Ovary (tissue), 9 donors: Measurements from ENCODE around the gene BPTF. TPM values are rescaled to one million over a fixed set of nuclear protein-coding genes. Genes with fewer than 3 reads are reported as not detected.
"Not testable (repeated sequence)": the region's sequence is repeated elsewhere in the genome, so short reads cannot be mapped to it uniquely, and the experiment has no call there.

Source experiments
- DNase-seq, 5 donors: peaks; one replicate each; pipeline ENCODE4 v3.0.0-alpha.2; 2019 to 2020
- H3K27ac ChIP-seq, 2 donors: fragments of 200-600 bp; one replicate each; pipeline versions ENCODE4 v1.5.1 to v1.8.0; 2019 to 2022
- H3K27me3 ChIP-seq: fragments of 200-600 bp; one replicate; pipeline ENCODE4 v1.8.0; 2022
- H3K36me3 ChIP-seq: fragments of 200-600 bp; sonication (generic); one replicate; pipeline ENCODE4 v1.5.1; 2019
- H3K4me1 ChIP-seq: one replicate; pipeline ENCODE4 v1.8.1; 2013; ENCODE audit warnings: mild to moderate bottlenecking, moderate library complexity; ENCODE audit not compliant: insufficient read depth
- H3K4me3 ChIP-seq: fragments of 200-600 bp; sonication (generic); one replicate; pipeline ENCODE4 v1.5.1; 2017
- H3K9me3 ChIP-seq, 2 donors: fragments of 200-600 bp in 1 of 2; sonication (generic) in 1 of 2; one replicate each; pipeline versions ENCODE4 v1.5.1 to v1.8.1; 2013 to 2019; ENCODE audit warnings: mild to moderate bottlenecking in 1 of 2, moderate library complexity in 1 of 2
- CTCF ChIP-seq, 3 donors: fragments of 450-650 bp in 2 of 3; fragments of 200-600 bp in 1 of 3; IDR thresholded peaks; one replicate each; pipeline versions ENCODE4 v1.5.1 to v1.8.0; 2016 to 2022; ENCODE audit warnings: antibody characterized with exemption in 3 of 3, mild to moderate bottlenecking in 1 of 3
- EP300 ChIP-seq: sonication (generic); formaldehyde crosslinking; IDR thresholded peaks from one replicate; pipeline ENCODE4 v1.6.1; 2017; ENCODE audit warnings: antibody characterized with exemption
- POLR2A ChIP-seq: fragments of 450-650 bp; IDR thresholded peaks from one replicate; pipeline ENCODE4 v1.6.1; 2017; ENCODE audit warnings: antibody characterized with exemption, mild to moderate bottlenecking, moderate library complexity
- WGBS, 3 donors: extraction: QIAGEN DNeasy Blood & Tissue Kit in 1 of 3; methylation state at CpG; one replicate each; pipeline versions ENCODE4 v1.1.5 to v1.1.7; 2013 to 2017; 5-methylcytosine and 5-hydroxymethylcytosine counted together
- intact Hi-C, 4 donors: fragments of 100-400 bp; cut with DNase I; formaldehyde crosslinking; loops; one replicate each; pipeline versions ENCODE4 v1.11.0 to v1.15.1; 2022 to 2023
- polyA plus RNA-seq, 2 donors: library from polyadenylated mRNA; stranded (reverse); fragments of 200-250 nt in 1 of 2; fragments of 350-450 nt in 1 of 2; fragmentation: Illumina TruSeq in 1 of 2; extraction: RNeasy Lipid Tissue Mini Kit (QIAGEN cat#74804) in 1 of 2; gene quantifications; one replicate each; pipeline ENCODE4 v1.2.3, GENCODE V29; 2013 to 2014
- total RNA-seq, 7 donors: library from RNA; depleted of rRNA in 2 of 7; stranded (reverse); fragments of >200 nt in 2 of 7; fragmentation: NEBNext Ultra II Directional in 3 of 7; extraction: Animal tissue kit (Norgen Biotek cat#: 25700) in 3 of 7; gene quantifications; one replicate each; pipeline versions ENCODE4 v1.1.0 to v1.2.4, GENCODE V29; 2016 to 2023
- donor health status: DM: no; HTN: no; CAD: no; lungs with moderate emphysema.
- donor health status: DM: no; HTN: no; CAD: no.
- donor health status: Bipolar disorder and iron deficiency.
- donor health status: DM: yes; HTN: yes; CAD: no.
- donor health status: DM: no; HTN: no; CAD: no.
- donor health status: DM: yes; HTN: yes; CAD: no.

Gene BPTF
- total and polyA plus RNA-seq, 9 donors: 28.5 to 120 (median 91.7) TPM

- H3K4me1 ChIP-seq: no peaks in the 10 kb centered on the region
- H3K27me3 ChIP-seq: no peaks in the 10 kb centered on the region
- no peak for DNase-seq
- 86 to 90% (median 88%) methylated on average over 12 of the region's 12 CpGs for WGBS, 3 donors
- H3K36me3 ChIP-seq: no peaks in the 10 kb centered on the region
- no peak overlapping the region for H3K27ac ChIP-seq
- no peaks in the 10 kb centered on the region for H3K9me3 ChIP-seq
- TF ChIP-seq POLR2A (no peak), CTCF (IDR thresholded peaks at IDR 0.05) (no peak), EP300 (no peak)
- intact Hi-C loops: loop anchor here in 2 of 4 donors (10.0 kb wide), 1 partner anchor 97 kb away; no protein-coding TSS in a partner anchor
- H3K4me3 ChIP-seq: no peak overlapping the region
Measured at GRCh38 chr17:67821871-67822367, 3.4 kb upstream of the BPTF start.

GRCh38 chr17:67825627-67826601, 611 bp downstream of the BPTF start:
- not testable (repeated sequence) for H3K27me3 ChIP-seq, H3K36me3 ChIP-seq, H3K4me1 ChIP-seq, H3K9me3 ChIP-seq
- Histone ChIP-seq H3K4me3 (peak overlapping the region; percentile 65), H3K27ac (peak overlapping the region; percentile 92 to 99)
- DNase-seq: peak; percentile 42 to 66 (median 60)
- intact Hi-C loops: loop anchor here in 2 of 4 donors (10.0 kb wide), 1 partner anchor 101 kb away; no protein-coding TSS in a partner anchor
- WGBS, 3 donors: 0 to 2% (median 1%) methylated on average over 36 to 85 of the region's 94 CpGs

GRCh38 chr17:67829331-67829730, 4.0 kb downstream of the BPTF start:
- intact Hi-C loops: loop anchor here in 2 of 4 donors (10.0 kb wide), 1 partner anchor 105 kb away; no protein-coding TSS in a partner anchor
- no peak for DNase-seq
- Histone ChIP-seq H3K4me1 (peaks cover 13% of the 10 kb centered on the region), H3K36me3 (no peaks in the 10 kb centered on the region), H3K4me3 (no peak overlapping the region), H3K9me3 (no peaks in the 10 kb centered on the region), H3K27me3 (no peaks in the 10 kb centered on the region), H3K27ac (no peak overlapping the region)
- TF ChIP-seq POLR2A (no peak), CTCF (IDR thresholded peaks at IDR 0.05) (no peak), EP300 (no peak)
- 32 to 36% (median 33%) methylated on average over 7 of the region's 7 CpGs for WGBS, 3 donors

GRCh38 chr17:67830440-67830839, 5.1 kb downstream of the BPTF start:
- intact Hi-C loops: no loop called here
- peaks cover 16% of the 10 kb centered on the region for H3K4me1 ChIP-seq
- no peaks in the 10 kb centered on the region for H3K27me3 ChIP-seq
- no peaks in the 10 kb centered on the region for H3K9me3 ChIP-seq
- no peak for TF ChIP-seq CTCF (IDR thresholded peaks at IDR 0.05)
- no peaks in the 10 kb centered on the region for H3K36me3 ChIP-seq
- no peak for DNase-seq
- no peak overlapping the region for H3K4me3 ChIP-seq
- H3K27ac ChIP-seq: no peak overlapping the region
- 38 to 47% (median 47%) methylated on average over 6 of the region's 6 CpGs for WGBS, 3 donors

- no peaks in the 10 kb centered on the region for H3K36me3 ChIP-seq
- WGBS, 3 donors: 84 to 89% (median 84%) methylated on average over 4 of the region's 4 CpGs
- H3K9me3 ChIP-seq: no peaks in the 10 kb centered on the region
- H3K27me3 ChIP-seq: no peaks in the 10 kb centered on the region
- H3K4me3 ChIP-seq: no peak overlapping the region
- H3K27ac ChIP-seq: no peak overlapping the region
- peaks cover 16% of the 10 kb centered on the region for H3K4me1 ChIP-seq
- TF ChIP-seq CTCF (IDR thresholded peaks at IDR 0.05) (no peak), POLR2A (no peak), EP300 (no peak)
- DNase-seq: no peak
- intact Hi-C loops: no loop called here
Measured at GRCh38 chr17:67831268-67831667, 6.0 kb downstream of the BPTF start.
